K562 (cell line): Measurements from ENCODE around the gene NMT1. TPM values are rescaled to one million over a fixed set of nuclear protein-coding genes. Genes with fewer than 3 reads are reported as not detected.

Source experiments
- ATF6 ChIP-seq: sonication (generic); formaldehyde crosslinking; IDR thresholded peaks from 2 replicates; pipeline ENCODE4 v1.4.0; 2020; ENCODE audit warnings: mild to moderate bottlenecking, missing genetic modification reagents
- BDP1 ChIP-seq: IDR thresholded peaks from 3 replicates; pipeline ENCODE4 v1.6.1; 2011; ENCODE audit not compliant: insufficient read length, insufficient read depth
- CLOCK ChIP-seq: fragments of 250-450 bp; sonication (Bioruptor Pico); IDR thresholded peaks from 2 replicates; pipeline ENCODE4 v1.4.0; 2020; ENCODE audit warnings: mild to moderate bottlenecking, moderate library complexity, borderline replicate concordance
- E4F1 ChIP-seq: fragments of 250-450 bp; sonication (Bioruptor Pico); IDR thresholded peaks from 2 replicates; pipeline ENCODE4 v1.5.0; 2021; ENCODE audit warnings: mild to moderate bottlenecking, borderline replicate concordance
- ESRRA ChIP-seq: fragments of 450-650 bp; IDR thresholded peaks from 2 replicates; pipeline ENCODE4 v1.6.1; 2014; ENCODE audit warnings: low read depth, mild to moderate bottlenecking, moderate library complexity, borderline replicate concordance
- HBP1 ChIP-seq: fragments of 450-650 bp; formaldehyde crosslinking; IDR thresholded peaks from 2 replicates; pipeline ENCODE4 v1.4.0; 2022; ENCODE audit warnings: missing genetic modification characterization
- LEF1 ChIP-seq: fragments of 450-650 bp; IDR thresholded peaks from 2 replicates; pipeline ENCODE4 v1.6.1; 2016; ENCODE audit warnings: mild to moderate bottlenecking
- PATZ1 ChIP-seq: fragments of 250-450 bp; sonication (Bioruptor Pico); IDR thresholded peaks from 2 replicates; pipeline ENCODE4 v1.5.0; 2020; ENCODE audit warnings: mild to moderate bottlenecking, borderline replicate concordance
- POLR2H ChIP-seq: IDR thresholded peaks from 2 replicates; pipeline ENCODE4 v1.6.1; 2016; ENCODE audit warnings: missing genetic modification characterization, low read depth, mild to moderate bottlenecking, control low read depth, missing compliant biosample characterization, moderate library complexity
- RBBP5 ChIP-seq: fragments of 200-600 bp; sonication (generic); IDR thresholded peaks from 2 replicates; pipeline ENCODE4 v1.6.1; 2012; ENCODE audit warnings: borderline replicate concordance, mild to moderate bottlenecking, low read length, control low read depth, inconsistent platforms; ENCODE audit not compliant: insufficient read depth, poor library complexity, severe bottlenecking
- RBM15 ChIP-seq: fragments of 200-400 bp; formaldehyde crosslinking; IDR thresholded peaks from 2 replicates; pipeline ENCODE4 v1.6.1; 2018; ENCODE audit warnings: mild to moderate bottlenecking, low read length, moderate library complexity; ENCODE audit not compliant: insufficient read depth
- SETDB1 ChIP-seq: IDR thresholded peaks from one replicate; pipeline ENCODE4 v1.6.1; 2012; ENCODE audit warnings: low read length, control low read depth, inconsistent platforms
- SMAD2 ChIP-seq: fragments of 150-350 bp; IDR thresholded peaks from 2 replicates; pipeline ENCODE4 v1.6.1; 2014; ENCODE audit warnings: low read depth, mild to moderate bottlenecking, low read length
- TFAP4 ChIP-seq: sonication (generic); formaldehyde crosslinking; IDR thresholded peaks from 2 replicates; pipeline ENCODE4 v1.8.0; 2022; ENCODE audit warnings: missing genetic modification reagents, mild to moderate bottlenecking, moderate library complexity, borderline replicate concordance
- ZNF354B ChIP-seq: fragments of 250-450 bp; sonication (Bioruptor Pico); IDR thresholded peaks from 2 replicates; pipeline ENCODE4 v1.4.0; 2020
- polyA plus RNA-seq, 8 experiments: library from polyadenylated mRNA; depleted of rRNA in 4 of 8; stranded (reverse) in 5 of 8; unstranded in 3 of 8; fragments of >200 nt; fragmentation: Nextera tagmentation in 2 of 8; fragmentation: Illumina TruSeq in 1 of 8; extraction: Ambion mirVana in 2 of 8; extraction: Trizol in 1 of 8; gene quantifications; 2 replicates each; pipeline versions ENCODE4 v1.2.1 to v1.2.3, GENCODE V29; 2011 to 2014; ENCODE audit warnings: inconsistent platforms in 1 of 8, missing spikeins in 1 of 8
- total RNA-seq, 7 experiments: library from RNA; depleted of rRNA in 6 of 7; stranded (reverse); fragments of >200 nt in 6 of 7; fragmentation: Illumina TruSeq in 2 of 7; extraction: Trizol in 2 of 7; gene quantifications; 2 replicates each; pipeline versions ENCODE4 v1.2.1 to v1.2.3, GENCODE V29; 2011 to 2021; ENCODE audit warnings: low replicate concordance in 1 of 7

The NMT1 gene
- total and polyA plus RNA-seq, 9 of the 15 experiments (the other 6 are each of a cell fraction or from before 2014, with no cell fraction given), result 86.7 to 569 (median 213) TPM

GRCh38 chr17:45149037-45149668 is 88.0 kb downstream of the NMT1 start (continued):
- TF ChIP-seq E4F1 (CRISPR knock-in tag) (no peak), ESRRA (no peak), HBP1 (CRISPR knock-in tag) (no peak), PATZ1 (CRISPR knock-in tag) (no peak), RBM15 (no peak), SETDB1 (no peak), SMAD2 (no peak), ATF6 (CRISPR knock-in tag) (peak; percentile 39; the same call in 1 of the 2 replicates), POLR2H (tag) (no peak), ZNF354B (CRISPR knock-in tag) (no peak), LEF1 (no peak), RBBP5 (no peak), TFAP4 (peak; percentile 14; the same call in 1 of the 2 replicates), CLOCK (CRISPR knock-in tag) (no peak), BDP1 (no peak)
